ENCODE data around the gene PTTG1.

DNA sequence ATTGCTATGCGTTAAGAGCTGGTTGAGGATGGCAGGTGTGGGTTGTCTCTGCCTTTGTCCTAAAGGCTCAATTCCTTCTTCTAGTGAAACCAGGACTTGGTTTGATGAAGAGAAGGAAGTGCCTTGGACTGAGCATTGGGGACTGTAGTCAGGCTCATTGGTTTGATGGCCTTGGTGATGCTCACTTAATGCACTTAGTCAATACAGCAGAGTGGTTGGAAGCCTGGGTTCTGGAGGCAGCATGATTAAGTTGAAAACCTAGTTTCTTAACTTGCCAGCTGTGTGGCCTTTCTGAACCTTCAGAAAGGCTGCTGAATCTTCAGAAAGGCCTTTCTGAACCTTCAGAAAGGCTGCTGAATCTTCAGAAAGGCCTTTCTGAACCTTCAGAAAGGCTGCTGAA, 52.4 kb downstream of the PTTG1 start:
- TF ChIP-seq, protein P1, sequence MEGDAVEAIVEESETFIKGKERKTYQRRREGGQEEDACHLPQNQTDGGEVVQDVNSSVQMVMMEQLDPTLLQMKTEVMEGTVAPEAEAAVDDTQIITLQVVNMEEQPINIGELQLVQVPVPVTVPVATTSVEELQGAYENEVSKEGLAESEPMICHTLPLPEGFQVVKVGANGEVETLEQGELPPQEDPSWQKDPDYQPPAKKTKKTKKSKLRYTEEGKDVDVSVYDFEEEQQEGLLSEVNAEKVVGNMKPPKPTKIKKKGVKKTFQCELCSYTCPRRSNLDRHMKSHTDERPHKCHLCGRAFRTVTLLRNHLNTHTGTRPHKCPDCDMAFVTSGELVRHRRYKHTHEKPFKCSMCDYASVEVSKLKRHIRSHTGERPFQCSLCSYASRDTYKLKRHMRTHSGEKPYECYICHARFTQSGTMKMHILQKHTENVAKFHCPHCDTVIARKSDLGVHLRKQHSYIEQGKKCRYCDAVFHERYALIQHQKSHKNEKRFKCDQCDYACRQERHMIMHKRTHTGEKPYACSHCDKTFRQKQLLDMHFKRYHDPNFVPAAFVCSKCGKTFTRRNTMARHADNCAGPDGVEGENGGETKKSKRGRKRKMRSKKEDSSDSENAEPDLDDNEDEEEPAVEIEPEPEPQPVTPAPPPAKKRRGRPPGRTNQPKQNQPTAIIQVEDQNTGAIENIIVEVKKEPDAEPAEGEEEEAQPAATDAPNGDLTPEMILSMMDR (IDR thresholded peaks at IDR 0.05), result no peak
- TF ChIP-seq POLR2A (IDR thresholded peaks at IDR 0.05; ENCODE audit: low read length) (no peak), RCOR1 (IDR thresholded peaks at IDR 0.05; ENCODE audit: low read depth, low read length) (no peak), RAD21 (conservative IDR thresholded peaks at IDR 0.05 in 1 of 2, IDR thresholded peaks at IDR 0.05 in 1 of 2) (no peak), MAX (IDR thresholded peaks at IDR 0.05) (no peak), ZFP36 (IDR thresholded peaks at IDR 0.05; ENCODE audit: borderline replicate concordance, partially characterized antibody) (no peak), EP300 (IDR thresholded peaks at IDR 0.05) (no peak), ZSCAN20 (CRISPR knock-in tag; IDR thresholded peaks at IDR 0.05) (no peak), FOSL2 (IDR thresholded peaks at IDR 0.05) (no peak), FOSL2 (CRISPR knock-in tag; IDR thresholded peaks at IDR 0.05) (no peak), RFX5 (IDR thresholded peaks at IDR 0.05) (no peak), EHMT2 (IDR thresholded peaks at IDR 0.05; ENCODE audit: low read depth) (no peak), CEBPB (IDR thresholded peaks at IDR 0.05) (no peak), ESRRA (IDR thresholded peaks at IDR 0.05; ENCODE audit: borderline replicate concordance, low read length) (no peak), MYC (IDR thresholded peaks at IDR 0.05; ENCODE audit: borderline replicate concordance, low read length) (no peak)

Data from A549 (cell line).